Amniotic stem cell (primary cell): ENCODE measurements around the gene GPR146.

Experiments used
- DNase-seq: peaks from one replicate; lab custom pipeline; 2025; lab: John Stamatoyannopoulos, UW

The GPR146 gene

GRCh38 chr7:1011297-1012003 lies 32.9 kb upstream of the GPR146 start:
- no peak for DNase-seq

- no peak for DNase-seq
These were observed 32.2 kb upstream of the GPR146 start for GRCh38 chr7:1012004-1012715.

- DNase-seq, result no peak
These were observed 31.6 kb upstream of the GPR146 start for GRCh38 chr7:1012716-1013095.

GRCh38 chr7:1013581-1013980 lies 30.8 kb upstream of the GPR146 start:
- no peak for DNase-seq

GRCh38 chr7:1014681-1015080 lies 29.7 kb upstream of the GPR146 start:
- DNase-seq, result no peak

GRCh38 chr7:1015196-1016121 lies 28.9 kb upstream of the GPR146 start:
- no peak for DNase-seq

GRCh38 chr7:1016577-1017531 lies 27.5 kb upstream of the GPR146 start:
- no peak for DNase-seq

GRCh38 chr7:1017586-1018333 lies 26.6 kb upstream of the GPR146 start:
- DNase-seq, result no peak

GRCh38 chr7:1018334-1018695 lies 26.0 kb upstream of the GPR146 start:
- DNase-seq, result no peak

GRCh38 chr7:1019255-1019785 lies 25.0 kb upstream of the GPR146 start:
- DNase-seq, result no peak

- no peak for DNase-seq
These were observed 24.3 kb upstream of the GPR146 start for GRCh38 chr7:1019789-1020610.

- DNase-seq, result no peak
These were observed 23.5 kb upstream of the GPR146 start for GRCh38 chr7:1020849-1021251.

GRCh38 chr7:1021366-1021765 lies 23.0 kb upstream of the GPR146 start:
- DNase-seq, result no peak

- DNase-seq, result no peak
These were observed 22.4 kb upstream of the GPR146 start for GRCh38 chr7:1021931-1022330.

- DNase-seq, result no peak
These were observed 22.0 kb upstream of the GPR146 start for GRCh38 chr7:1022356-1022755.

- DNase-seq, result no peak
These were observed 21.4 kb upstream of the GPR146 start for GRCh38 chr7:1022801-1023465.

GRCh38 chr7:1024331-1024841 lies 20.0 kb upstream of the GPR146 start:
- no peak for DNase-seq

- DNase-seq, result no peak
These were observed 19.2 kb upstream of the GPR146 start for GRCh38 chr7:1024876-1025742.
